Prostate gland (tissue), 2 donors: ENCODE data around the gene CCL13.

ENCODE experiments used
- POLR2A ChIP-seq: fragments of 450-650 bp; IDR thresholded peaks from one replicate; pipeline ENCODE4 v1.6.1; 2016; ENCODE audit warnings: antibody characterized with exemption, mild to moderate bottlenecking
- POLR2AphosphoS5 ChIP-seq: sonication (generic); formaldehyde crosslinking; IDR thresholded peaks from one replicate; pipeline ENCODE4 v1.6.1; 2017; ENCODE audit warnings: antibody characterized with exemption
- TF ChIP-seq, protein P1 (sequence below), 4 experiments: fragments of 200-600 bp in 2 of 4; fragments of 450-650 bp in 2 of 4; sonication (generic) in 2 of 4; IDR thresholded peaks; 1 replicate in 3 of 4; 2 replicates in 1 of 4; pipeline ENCODE4 v1.5.1; 2016 to 2019; ENCODE audit warnings: antibody characterized with exemption in 4 of 4, mild to moderate bottlenecking in 2 of 4, moderate library complexity in 2 of 4

DNA sequence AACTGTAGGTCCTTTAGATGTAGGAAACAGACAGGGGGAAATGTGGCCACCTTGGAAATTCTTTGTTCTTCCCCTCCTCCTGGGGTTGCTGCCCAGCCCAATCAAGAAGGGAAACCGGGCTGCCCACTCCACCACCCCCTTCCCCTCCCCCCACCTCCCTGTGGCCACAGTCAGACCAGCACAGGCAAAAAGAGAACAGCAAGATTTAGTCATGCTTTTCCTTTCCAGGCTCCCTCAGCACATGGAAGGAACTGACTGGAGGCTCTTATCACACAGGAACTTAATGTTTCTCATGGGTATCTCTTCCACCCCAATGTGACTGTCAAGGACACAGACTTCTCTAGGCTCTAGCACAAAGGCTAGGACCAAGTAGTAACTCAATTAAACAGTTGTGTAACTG, 9.7 kb downstream of the CCL13 start:
- TF ChIP-seq, protein P1, sequence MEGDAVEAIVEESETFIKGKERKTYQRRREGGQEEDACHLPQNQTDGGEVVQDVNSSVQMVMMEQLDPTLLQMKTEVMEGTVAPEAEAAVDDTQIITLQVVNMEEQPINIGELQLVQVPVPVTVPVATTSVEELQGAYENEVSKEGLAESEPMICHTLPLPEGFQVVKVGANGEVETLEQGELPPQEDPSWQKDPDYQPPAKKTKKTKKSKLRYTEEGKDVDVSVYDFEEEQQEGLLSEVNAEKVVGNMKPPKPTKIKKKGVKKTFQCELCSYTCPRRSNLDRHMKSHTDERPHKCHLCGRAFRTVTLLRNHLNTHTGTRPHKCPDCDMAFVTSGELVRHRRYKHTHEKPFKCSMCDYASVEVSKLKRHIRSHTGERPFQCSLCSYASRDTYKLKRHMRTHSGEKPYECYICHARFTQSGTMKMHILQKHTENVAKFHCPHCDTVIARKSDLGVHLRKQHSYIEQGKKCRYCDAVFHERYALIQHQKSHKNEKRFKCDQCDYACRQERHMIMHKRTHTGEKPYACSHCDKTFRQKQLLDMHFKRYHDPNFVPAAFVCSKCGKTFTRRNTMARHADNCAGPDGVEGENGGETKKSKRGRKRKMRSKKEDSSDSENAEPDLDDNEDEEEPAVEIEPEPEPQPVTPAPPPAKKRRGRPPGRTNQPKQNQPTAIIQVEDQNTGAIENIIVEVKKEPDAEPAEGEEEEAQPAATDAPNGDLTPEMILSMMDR (IDR thresholded peaks at IDR 0.05), result no peak
- no peak for TF ChIP-seq POLR2A
- no peak for TF ChIP-seq POLR2AphosphoS5
